ENCODE measurements around the gene SLC17A9.
A peak's percentile ranks its signal among the peaks of the same experiment; 100 is the strongest.
"Not testable (repeated sequence)": the region's sequence is repeated elsewhere in the genome, so short reads cannot be mapped to it uniquely, and the experiment has no call there.

Gene SLC17A9

GRCh38 chr20:62921119-62921687 is 31.3 kb upstream of the SLC17A9 start:
- DNase-seq = peak; percentile 82

- DNase-seq = peak; percentile 86
Measured at GRCh38 chr20:62922451-62922921, 30.0 kb upstream of the SLC17A9 start.

- not testable (repeated sequence) for DNase-seq
Measured at GRCh38 chr20:62923059-62923668, 29.3 kb upstream of the SLC17A9 start.

GRCh38 chr20:62923669-62924441 is 28.7 kb upstream of the SLC17A9 start:
- no peak for DNase-seq

GRCh38 chr20:62924442-62925075 is 27.9 kb upstream of the SLC17A9 start:
- peak; percentile 52 for DNase-seq

GRCh38 chr20:62925076-62925419 is 27.5 kb upstream of the SLC17A9 start:
- DNase-seq = no peak

- peak; percentile 59 for DNase-seq
Measured at GRCh38 chr20:62925420-62926228, 26.9 kb upstream of the SLC17A9 start.

GRCh38 chr20:62926229-62927127 is 26.0 kb upstream of the SLC17A9 start, which contains the start of gene DIDO1:
DIDO1 (minus strand) TSS chr20:62926505.
- peak; percentile 94 for DNase-seq

GRCh38 chr20:62927128-62927705 is 25.3 kb upstream of the SLC17A9 start:
- no peak for DNase-seq

GRCh38 chr20:62928246-62928939 is 24.1 kb upstream of the SLC17A9 start:
- DNase-seq = no peak

- DNase-seq = peak; percentile 71
Measured at GRCh38 chr20:62929051-62929538, 23.4 kb upstream of the SLC17A9 start.

- DNase-seq = no peak
Measured at GRCh38 chr20:62931464-62931863, 21.0 kb upstream of the SLC17A9 start.

- no peak for DNase-seq
Measured at GRCh38 chr20:62933966-62934365, 18.5 kb upstream of the SLC17A9 start.

GRCh38 chr20:62935204-62935967 is 17.1 kb upstream of the SLC17A9 start:
- no peak for DNase-seq

GRCh38 chr20:62935968-62936585 is 16.4 kb upstream of the SLC17A9 start:
- no peak for DNase-seq

GRCh38 chr20:62937268-62938104 is 15.0 kb upstream of the SLC17A9 start:
- peak; percentile 98 for DNase-seq

GRCh38 chr20:62938105-62938888 is 14.2 kb upstream of the SLC17A9 start, which contains the start of gene GID8:
GID8 (plus strand) TSS chr20:62938147; CDS start chr20:62941503, 3,356 bp downstream.
- peak; percentile 51 for DNase-seq

Measured in activated CD4-positive, alpha-beta T cell treated with anti-CD3 and anti-CD28 coated beads, Interleukin-10, Interleukin-2, amounts not matched to agents 100 ng/mL and 50 ng/mL, durations not matched to agents 16 hours and 8 hours (primary cell).